LNCAP (cell line): ENCODE data around the gene CDC42EP2.

Source experiments
- TF ChIP-seq, protein P1 (sequence below): fragments of 450-650 bp; IDR thresholded peaks from 2 replicates; pipeline ENCODE4 v1.5.1; 2017; ENCODE audit warnings: mild to moderate bottlenecking

CDC42EP2 gene

DNA sequence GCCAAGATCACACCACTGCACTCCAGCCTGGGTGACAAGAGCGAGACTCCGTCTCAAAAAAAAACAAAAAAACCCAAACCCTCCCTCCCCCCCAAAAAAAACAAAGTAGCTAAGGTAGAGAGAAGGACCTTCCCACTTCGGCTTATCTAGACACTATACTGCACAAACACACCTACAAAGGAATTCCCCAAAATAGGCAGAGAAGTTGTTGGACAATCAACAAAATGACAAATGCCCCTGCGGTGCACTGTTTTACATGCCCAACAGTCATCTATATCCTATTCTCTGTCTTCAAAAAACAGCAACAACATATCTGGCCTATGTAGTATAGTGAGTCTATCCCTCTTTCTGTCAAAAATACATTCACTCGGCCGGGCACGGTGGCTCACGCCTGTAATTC, 12.4 kb downstream of the CDC42EP2 start:
- TF ChIP-seq, protein P1, sequence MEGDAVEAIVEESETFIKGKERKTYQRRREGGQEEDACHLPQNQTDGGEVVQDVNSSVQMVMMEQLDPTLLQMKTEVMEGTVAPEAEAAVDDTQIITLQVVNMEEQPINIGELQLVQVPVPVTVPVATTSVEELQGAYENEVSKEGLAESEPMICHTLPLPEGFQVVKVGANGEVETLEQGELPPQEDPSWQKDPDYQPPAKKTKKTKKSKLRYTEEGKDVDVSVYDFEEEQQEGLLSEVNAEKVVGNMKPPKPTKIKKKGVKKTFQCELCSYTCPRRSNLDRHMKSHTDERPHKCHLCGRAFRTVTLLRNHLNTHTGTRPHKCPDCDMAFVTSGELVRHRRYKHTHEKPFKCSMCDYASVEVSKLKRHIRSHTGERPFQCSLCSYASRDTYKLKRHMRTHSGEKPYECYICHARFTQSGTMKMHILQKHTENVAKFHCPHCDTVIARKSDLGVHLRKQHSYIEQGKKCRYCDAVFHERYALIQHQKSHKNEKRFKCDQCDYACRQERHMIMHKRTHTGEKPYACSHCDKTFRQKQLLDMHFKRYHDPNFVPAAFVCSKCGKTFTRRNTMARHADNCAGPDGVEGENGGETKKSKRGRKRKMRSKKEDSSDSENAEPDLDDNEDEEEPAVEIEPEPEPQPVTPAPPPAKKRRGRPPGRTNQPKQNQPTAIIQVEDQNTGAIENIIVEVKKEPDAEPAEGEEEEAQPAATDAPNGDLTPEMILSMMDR = no peak

DNA sequence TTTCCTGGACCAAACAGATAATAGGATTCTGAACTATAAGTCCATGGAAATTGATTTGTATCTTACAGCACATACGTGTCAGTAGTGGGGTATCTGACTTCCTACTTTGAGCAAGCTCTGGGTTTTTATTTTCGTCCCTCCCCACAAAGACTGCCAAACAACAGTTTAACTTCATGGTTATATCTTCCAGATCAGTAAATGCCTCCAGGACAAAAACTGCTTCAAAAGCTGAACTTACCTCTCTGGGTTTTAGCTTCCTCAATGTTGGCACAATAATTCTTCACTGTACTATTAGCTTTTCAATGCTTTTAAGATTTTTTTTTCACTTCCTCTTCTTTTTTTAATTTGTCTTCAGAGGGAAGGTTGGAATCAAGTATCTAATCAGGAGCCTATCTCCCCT, 14.8 kb downstream of the CDC42EP2 start:
- TF ChIP-seq, protein P1 = no peak

DNA sequence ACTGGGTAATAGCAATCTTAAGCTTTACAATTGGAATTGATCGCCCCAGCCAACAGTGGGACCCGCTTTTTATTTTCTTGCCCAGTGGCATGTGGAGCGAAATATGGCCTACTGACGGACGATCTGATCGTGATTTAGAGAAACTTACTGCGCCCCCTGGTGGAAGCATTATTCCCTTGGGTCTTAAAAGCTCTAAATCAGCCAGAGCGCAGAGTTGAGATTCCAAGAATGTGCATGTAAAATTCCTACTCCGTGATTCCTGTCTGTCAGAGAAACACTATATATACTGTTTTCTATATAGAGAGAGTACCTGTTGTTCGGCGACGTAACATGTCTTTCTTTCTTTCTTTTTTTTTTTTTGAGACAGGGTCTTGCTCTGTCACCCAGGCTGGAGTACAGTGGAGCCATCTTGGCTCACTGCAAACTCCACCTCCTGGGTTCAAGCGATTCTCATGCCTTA, 15.3 kb downstream of the CDC42EP2 start:
- TF ChIP-seq, protein P1 = peak; percentile 82

DNA sequence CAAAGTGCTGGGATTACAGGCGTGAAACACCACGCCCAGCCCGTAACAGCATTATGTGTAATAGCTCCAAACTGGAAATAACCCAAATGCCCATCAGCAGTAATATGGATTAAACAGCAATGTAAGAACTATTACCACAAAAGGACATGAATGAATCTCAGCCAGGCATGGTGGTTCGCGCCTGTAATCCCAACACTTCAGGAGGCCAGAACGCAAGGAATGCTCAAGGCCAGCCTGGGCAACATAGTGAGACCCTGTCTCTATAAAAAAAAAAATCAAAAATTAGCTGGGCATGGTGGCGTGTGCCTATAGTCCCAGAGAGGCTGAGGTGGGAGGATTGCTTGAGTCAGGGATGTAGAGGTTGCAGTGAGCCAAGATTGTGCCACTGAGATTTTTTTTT, 15.9 kb downstream of the CDC42EP2 start:
- TF ChIP-seq, protein P1 = no peak

DNA sequence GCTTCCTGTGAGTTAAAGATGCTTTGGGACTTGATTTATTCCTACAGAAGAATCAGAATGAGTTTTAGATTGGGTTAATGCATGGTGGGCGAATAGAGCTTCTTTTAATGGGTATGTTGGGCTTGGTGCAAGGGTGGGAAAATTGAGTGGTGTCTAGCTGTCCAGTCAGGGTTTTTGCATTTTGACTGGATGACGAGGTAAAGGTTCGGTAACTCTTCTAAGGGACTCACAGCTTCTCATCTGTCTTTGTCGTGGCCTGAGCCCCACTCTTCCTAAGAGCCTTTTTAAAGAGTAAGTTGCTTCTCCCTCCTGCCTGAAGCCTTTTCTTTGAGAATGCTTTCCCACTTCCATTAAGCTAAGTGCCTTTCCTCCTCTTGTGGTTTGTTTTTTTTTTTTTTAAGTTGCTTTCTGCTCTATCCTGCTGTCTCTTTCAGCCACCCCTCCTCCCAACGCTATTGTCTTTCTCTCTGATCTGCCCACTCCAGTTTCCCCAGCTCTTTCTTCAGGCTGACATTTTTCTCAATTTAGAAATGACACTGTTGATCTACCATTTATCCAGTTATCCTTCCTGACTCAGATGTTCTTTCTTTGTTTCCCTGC, 20.1 kb downstream of the CDC42EP2 start:
- TF ChIP-seq, protein P1 = no peak

DNA sequence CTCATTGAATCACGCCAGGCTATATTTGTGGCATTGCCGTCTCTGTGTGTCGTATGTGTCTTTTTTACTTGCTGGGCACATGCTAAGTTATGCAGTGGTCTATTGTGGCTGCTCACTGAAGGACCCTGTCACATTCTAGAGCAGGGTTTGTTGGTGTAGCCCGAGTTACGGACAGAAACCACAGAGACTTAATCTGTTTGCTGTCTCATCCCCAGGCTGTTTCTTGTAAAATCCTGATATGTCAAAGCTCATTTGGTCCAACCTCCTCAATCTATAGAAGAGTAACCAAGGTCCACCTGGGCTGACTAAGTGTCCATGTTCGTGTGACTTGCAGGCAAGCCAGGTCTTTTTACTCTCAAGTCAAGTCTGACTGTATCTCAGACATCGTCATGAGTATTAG, 24.0 kb downstream of the CDC42EP2 start:
- TF ChIP-seq, protein P1 = no peak

DNA sequence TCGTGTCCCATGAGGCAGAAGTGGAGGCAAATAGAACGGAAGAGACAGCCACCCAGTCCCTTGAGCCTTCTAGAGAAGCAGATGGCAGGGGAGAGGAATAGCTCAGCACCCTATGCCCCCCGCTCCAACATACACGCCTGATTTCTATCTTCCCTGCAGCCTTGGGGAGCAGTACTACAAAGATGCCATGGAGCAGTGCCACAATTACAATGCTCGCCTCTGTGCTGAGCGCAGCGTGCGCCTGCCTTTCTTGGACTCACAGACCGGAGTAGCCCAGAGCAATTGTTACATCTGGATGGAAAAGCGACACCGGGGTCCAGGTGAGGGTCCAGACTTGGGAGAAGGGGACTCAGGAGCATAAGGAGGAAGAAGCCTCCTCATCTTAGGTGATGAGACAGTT, 25.6 kb downstream of the CDC42EP2 start:
- TF ChIP-seq, protein P1 = no peak

DNA sequence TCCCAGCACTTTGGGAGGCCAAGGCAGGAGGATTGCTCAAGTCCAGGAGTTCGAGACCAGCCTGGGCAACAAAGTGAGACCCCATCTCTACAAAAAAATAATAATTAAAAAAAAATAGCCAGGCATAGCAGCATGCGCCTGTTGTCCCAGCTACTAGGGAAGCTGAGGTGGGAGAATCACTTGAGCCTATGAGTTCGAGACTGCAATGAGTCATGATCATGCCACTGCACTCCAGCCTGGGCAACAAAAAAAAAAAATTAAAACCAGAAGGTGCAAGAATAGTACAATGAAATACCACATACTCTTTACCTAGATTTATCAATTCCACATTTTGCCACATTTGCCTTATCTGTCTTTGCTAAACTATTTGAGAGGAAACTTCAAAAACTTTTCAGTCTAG, 27.2 kb downstream of the CDC42EP2 start:
- TF ChIP-seq, protein P1 = no peak
